Measurements from ENCODE around the gene GABBR2.

The GABBR2 gene

GRCh38 chr9:98317134-98317857, 391.4 kb downstream of the GABBR2 start:
- peaks cover 15% of the 10 kb centered on the region for H3K4me1 ChIP-seq (ENCODE audit: low read length)
- no peak overlapping the region for H3K4me2 ChIP-seq (ENCODE audit: low read length)
- no peaks in the 10 kb centered on the region for H3K9me3 ChIP-seq (ENCODE audit: insufficient read depth, low read length)
- no peaks in the 10 kb centered on the region for H3K36me3 ChIP-seq (replicated peaks; ENCODE audit: low read depth, low read length)
- no peak overlapping the region for H2AFZ ChIP-seq (ENCODE audit: low read depth, low read length)
- TF ChIP-seq, protein P1, sequence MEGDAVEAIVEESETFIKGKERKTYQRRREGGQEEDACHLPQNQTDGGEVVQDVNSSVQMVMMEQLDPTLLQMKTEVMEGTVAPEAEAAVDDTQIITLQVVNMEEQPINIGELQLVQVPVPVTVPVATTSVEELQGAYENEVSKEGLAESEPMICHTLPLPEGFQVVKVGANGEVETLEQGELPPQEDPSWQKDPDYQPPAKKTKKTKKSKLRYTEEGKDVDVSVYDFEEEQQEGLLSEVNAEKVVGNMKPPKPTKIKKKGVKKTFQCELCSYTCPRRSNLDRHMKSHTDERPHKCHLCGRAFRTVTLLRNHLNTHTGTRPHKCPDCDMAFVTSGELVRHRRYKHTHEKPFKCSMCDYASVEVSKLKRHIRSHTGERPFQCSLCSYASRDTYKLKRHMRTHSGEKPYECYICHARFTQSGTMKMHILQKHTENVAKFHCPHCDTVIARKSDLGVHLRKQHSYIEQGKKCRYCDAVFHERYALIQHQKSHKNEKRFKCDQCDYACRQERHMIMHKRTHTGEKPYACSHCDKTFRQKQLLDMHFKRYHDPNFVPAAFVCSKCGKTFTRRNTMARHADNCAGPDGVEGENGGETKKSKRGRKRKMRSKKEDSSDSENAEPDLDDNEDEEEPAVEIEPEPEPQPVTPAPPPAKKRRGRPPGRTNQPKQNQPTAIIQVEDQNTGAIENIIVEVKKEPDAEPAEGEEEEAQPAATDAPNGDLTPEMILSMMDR (IDR thresholded peaks at IDR 0.05; ENCODE audit: low read depth, low read length): no peak
- TF ChIP-seq EZH2phosphoT487 (IDR thresholded peaks at IDR 0.05; ENCODE audit: low read depth): no peak
- H3K4me3 ChIP-seq (ENCODE audit: low read length): no peak overlapping the region
- no peak overlapping the region for H3K27ac ChIP-seq (ENCODE audit: low read length)
- H3K79me2 ChIP-seq (ENCODE audit: low read length): no peaks in the 10 kb centered on the region
- H3K27me3 ChIP-seq (ENCODE audit: low read depth, low read length): peaks cover 13% of the 10 kb centered on the region
- no peaks in the 10 kb centered on the region for H4K20me1 ChIP-seq (ENCODE audit: insufficient read depth, low read length)
- H3K9ac ChIP-seq (ENCODE audit: low read length): no peak overlapping the region

DNA sequence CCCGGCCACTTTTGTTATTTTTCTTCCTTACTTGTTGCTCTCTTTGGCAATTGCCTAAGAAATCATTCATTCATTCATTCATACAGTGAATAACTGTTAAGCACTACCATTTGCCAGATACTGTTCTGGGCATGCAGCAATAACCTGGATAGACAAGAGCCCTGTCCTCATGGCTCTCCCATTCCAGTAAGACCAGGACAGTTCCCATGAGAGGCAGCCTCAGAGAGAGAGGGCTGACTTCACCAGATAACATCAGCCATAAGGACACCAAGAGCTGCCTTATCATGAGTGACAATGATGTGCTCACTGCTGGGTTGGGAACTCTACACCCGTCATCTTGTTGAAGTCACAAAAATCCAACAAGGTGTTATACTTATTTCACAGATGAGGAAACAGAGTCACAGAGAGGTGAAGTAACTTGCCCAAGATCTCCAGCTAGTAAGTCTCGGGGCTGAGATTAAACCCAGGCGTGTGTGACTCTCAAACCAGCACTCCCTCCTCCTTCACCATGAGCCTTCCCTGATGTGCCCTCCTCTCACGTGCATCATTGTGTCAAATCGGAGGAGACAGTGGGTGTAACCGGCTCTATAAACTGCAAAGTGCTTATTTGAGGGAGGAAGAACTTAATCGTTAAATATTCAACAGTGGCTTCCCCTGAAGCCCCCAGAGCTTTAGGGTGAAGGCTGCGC, 392.1 kb downstream of the GABBR2 start:
- no peaks in the 10 kb centered on the region for H3K9me3 ChIP-seq (ENCODE audit: insufficient read depth, low read length)
- peaks cover 22% of the 10 kb centered on the region for H3K4me1 ChIP-seq (ENCODE audit: low read length)
- H2AFZ ChIP-seq (ENCODE audit: low read depth, low read length): no peak overlapping the region
- H3K79me2 ChIP-seq (ENCODE audit: low read length): no peaks in the 10 kb centered on the region
- no peak for TF ChIP-seq EZH2phosphoT487 (IDR thresholded peaks at IDR 0.05; ENCODE audit: low read depth)
- TF ChIP-seq, protein P1 (IDR thresholded peaks at IDR 0.05; ENCODE audit: low read depth, low read length): no peak
- no peak overlapping the region for H3K4me2 ChIP-seq (ENCODE audit: low read length)
- H3K4me3 ChIP-seq (ENCODE audit: low read length): no peak overlapping the region
- H3K27me3 ChIP-seq (ENCODE audit: low read depth, low read length): peaks cover 13% of the 10 kb centered on the region
- no peak overlapping the region for H3K9ac ChIP-seq (ENCODE audit: low read length)
- no peak overlapping the region for H3K27ac ChIP-seq (ENCODE audit: low read length)
- H4K20me1 ChIP-seq (ENCODE audit: insufficient read depth, low read length): no peaks in the 10 kb centered on the region
- no peaks in the 10 kb centered on the region for H3K36me3 ChIP-seq (replicated peaks; ENCODE audit: low read depth, low read length)

DNA sequence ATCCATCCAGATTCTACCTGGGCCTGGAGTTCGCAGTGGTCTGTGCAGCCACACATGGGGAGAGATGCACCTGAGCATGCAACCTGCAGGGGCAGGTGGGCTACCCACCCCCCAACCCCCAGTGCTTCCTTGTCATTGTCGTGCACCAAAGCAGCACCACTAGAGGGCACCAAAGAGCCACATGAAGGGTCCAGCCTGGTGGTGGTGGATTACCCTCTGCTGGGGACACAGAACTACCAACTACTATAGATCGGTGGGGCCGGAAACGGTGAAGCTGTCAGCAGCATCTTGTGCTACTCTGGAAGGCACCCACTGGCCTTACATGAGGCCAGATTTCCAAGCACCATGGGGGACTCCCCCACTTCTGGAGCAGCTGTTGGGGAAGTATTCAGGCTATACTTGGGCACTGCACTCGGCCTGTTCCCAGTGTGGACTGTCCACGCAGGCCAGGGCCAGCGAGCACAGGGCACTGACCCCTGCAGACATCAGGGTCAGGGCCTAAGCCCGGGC, 393.1 kb downstream of the GABBR2 start:
- no peaks in the 10 kb centered on the region for H3K36me3 ChIP-seq (replicated peaks; ENCODE audit: low read depth, low read length)
- H3K27me3 ChIP-seq (ENCODE audit: low read depth, low read length): peaks cover 13% of the 10 kb centered on the region
- no peak overlapping the region for H3K27ac ChIP-seq (ENCODE audit: low read length)
- no peak for TF ChIP-seq EZH2phosphoT487 (IDR thresholded peaks at IDR 0.05; ENCODE audit: low read depth)
- TF ChIP-seq, protein P1 (IDR thresholded peaks at IDR 0.05; ENCODE audit: low read depth, low read length): peak; percentile 97
- H3K4me1 ChIP-seq (ENCODE audit: low read length): peaks cover 30% of the 10 kb centered on the region
- H4K20me1 ChIP-seq (ENCODE audit: insufficient read depth, low read length): no peaks in the 10 kb centered on the region
- no peak overlapping the region for H3K4me3 ChIP-seq (ENCODE audit: low read length)
- no peaks in the 10 kb centered on the region for H3K79me2 ChIP-seq (ENCODE audit: low read length)
- H2AFZ ChIP-seq (ENCODE audit: low read depth, low read length): no peak overlapping the region
- no peak overlapping the region for H3K9ac ChIP-seq (ENCODE audit: low read length)
- H3K4me2 ChIP-seq (ENCODE audit: low read length): peak overlapping the region; percentile 25; the same call in 1 of the 2 replicates
- no peaks in the 10 kb centered on the region for H3K9me3 ChIP-seq (ENCODE audit: insufficient read depth, low read length)

DNA sequence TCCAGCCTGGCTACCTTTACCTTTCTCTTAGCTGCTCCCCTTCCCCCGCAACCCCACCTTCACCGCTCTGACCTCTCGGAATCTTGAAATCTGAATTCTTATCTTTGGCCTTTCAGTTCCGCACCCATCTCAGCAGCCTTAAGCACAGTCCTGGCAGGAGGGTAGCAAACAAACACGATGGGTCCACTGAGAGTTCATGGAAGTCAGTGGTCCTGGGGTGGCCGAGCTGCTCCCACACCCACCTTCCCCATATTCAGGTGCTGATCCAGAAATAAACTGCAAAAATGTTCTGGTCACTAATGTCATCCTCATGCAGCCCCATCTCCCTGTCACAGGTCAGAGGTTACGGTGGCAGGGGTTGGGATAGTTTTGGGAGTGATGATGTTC, 393.7 kb downstream of the GABBR2 start:
- no peak overlapping the region for H3K4me2 ChIP-seq (ENCODE audit: low read length)
- H3K4me3 ChIP-seq (ENCODE audit: low read length): no peak overlapping the region
- no peaks in the 10 kb centered on the region for H3K9me3 ChIP-seq (ENCODE audit: insufficient read depth, low read length)
- TF ChIP-seq, protein P1 (IDR thresholded peaks at IDR 0.05; ENCODE audit: low read depth, low read length): no peak
- no peak for TF ChIP-seq EZH2phosphoT487 (IDR thresholded peaks at IDR 0.05; ENCODE audit: low read depth)
- H3K9ac ChIP-seq (ENCODE audit: low read length): no peak overlapping the region
- no peak overlapping the region for H3K27ac ChIP-seq (ENCODE audit: low read length)
- no peaks in the 10 kb centered on the region for H3K36me3 ChIP-seq (replicated peaks; ENCODE audit: low read depth, low read length)
- H2AFZ ChIP-seq (ENCODE audit: low read depth, low read length): no peak overlapping the region
- H3K4me1 ChIP-seq (ENCODE audit: low read length): peaks cover 30% of the 10 kb centered on the region
- no peaks in the 10 kb centered on the region for H4K20me1 ChIP-seq (ENCODE audit: insufficient read depth, low read length)
- peaks cover 13% of the 10 kb centered on the region for H3K27me3 ChIP-seq (ENCODE audit: low read depth, low read length)
- no peaks in the 10 kb centered on the region for H3K79me2 ChIP-seq (ENCODE audit: low read length)

All from OCI-LY3 (cell line).